Neural cell (in vitro differentiated cells): ENCODE data around the gene ZNF507. TPM values are rescaled to one million over a fixed set of nuclear protein-coding genes. Genes with fewer than 3 reads are reported as not detected.
"Not testable (repeated sequence)": the region's sequence is repeated elsewhere in the genome, so short reads cannot be mapped to it uniquely, and the experiment has no call there.

Source experiments
- H2AFZ ChIP-seq: fragments of 200-600, 300-800 bp; sonication (generic), shearing (Covaris generic); 2 replicates; pipeline ENCODE4 v1.6.0; 2014; ENCODE audit warnings: low read depth, mild to moderate bottlenecking, antibody characterized with exemption, low read length, moderate library complexity
- H3F3A ChIP-seq: fragments of 200-600 bp; shearing (Covaris generic); 2 replicates; pipeline ENCODE4 v1.6.1; 2016; ENCODE audit warnings: mild to moderate bottlenecking, moderate library complexity, mixed read lengths, antibody characterized with exemption, low read length; ENCODE audit not compliant: insufficient read depth, poor library complexity, severe bottlenecking
- H3K27ac ChIP-seq: fragments of 200-600, 300-800 bp; sonication (generic), shearing (Covaris generic); 2 replicates; pipeline ENCODE4 v1.5.1; 2014; ENCODE audit warnings: mild to moderate bottlenecking, low read length, moderate library complexity
- H3K27me3 ChIP-seq: fragments of 300-800, 200-600 bp; sonication (generic), shearing (Covaris generic); 2 replicates; pipeline ENCODE4 v1.6.0; 2014; ENCODE audit warnings: mild to moderate bottlenecking, low read depth, low read length, moderate library complexity; ENCODE audit not compliant: insufficient read depth
- H3K36me3 ChIP-seq: fragments of 300-800, 200-600 bp; sonication (generic), shearing (Covaris generic); 2 replicates; pipeline ENCODE4 v1.5.1; 2014; ENCODE audit warnings: mild to moderate bottlenecking, antibody characterized with exemption, low read length, moderate library complexity; ENCODE audit not compliant: insufficient read depth
- H3K4me2 ChIP-seq: fragments of 300-800, 200-600 bp; sonication (generic), shearing (Covaris generic); 2 replicates; pipeline ENCODE4 v1.6.0; 2014; ENCODE audit warnings: mild to moderate bottlenecking, low read length
- H3K4me3 ChIP-seq: fragments of 300-800, 200-600 bp; sonication (generic), shearing (Covaris generic); 2 replicates; pipeline ENCODE4 v1.5.1; 2014; ENCODE audit warnings: mild to moderate bottlenecking, low read length, moderate library complexity
- H3K79me2 ChIP-seq: fragments of 200-600 bp; shearing (Covaris generic); replicated peaks from 2 replicates; pipeline ENCODE4 v1.6.0; 2014; ENCODE audit warnings: mild to moderate bottlenecking, low read length, moderate library complexity; ENCODE audit not compliant: insufficient read depth
- H3K9ac ChIP-seq: fragments of 300-800, 200-600 bp; sonication (generic), shearing (Covaris generic); 2 replicates; pipeline ENCODE4 v1.6.1; 2016; ENCODE audit warnings: mild to moderate bottlenecking, low read length, mixed read lengths
- H3K9me2 ChIP-seq: fragments of 200-600 bp; shearing (Covaris generic); 2 replicates; pipeline ENCODE4 v1.6.1; 2016; ENCODE audit warnings: mild to moderate bottlenecking, low read length, mixed read lengths; ENCODE audit not compliant: insufficient read depth
- H3K9me3 ChIP-seq: fragments of 200-600, 300-800 bp; sonication (generic), shearing (Covaris generic); 2 replicates; pipeline ENCODE4 v1.6.1; 2016; ENCODE audit warnings: mild to moderate bottlenecking, mixed run types, low read length, moderate library complexity, mixed read lengths
- H4K20me1 ChIP-seq: fragments of 200-600 bp; shearing (Covaris generic); 2 replicates; pipeline ENCODE4 v1.6.1; 2016; ENCODE audit warnings: mild to moderate bottlenecking, mixed run types; ENCODE audit not compliant: insufficient read depth
- CTCF ChIP-seq: fragments of 450-650 bp; IDR thresholded peaks from 2 replicates; pipeline ENCODE4 v1.5.1; 2014; ENCODE audit warnings: antibody characterized with exemption, mild to moderate bottlenecking, moderate library complexity; ENCODE audit not compliant: poor library complexity, severe bottlenecking
- EZH2 ChIP-seq: fragments of 200-600, 300-800 bp; shearing (Covaris generic), sonication (generic); IDR thresholded peaks from 2 replicates; pipeline ENCODE4 v1.6.1; 2014; ENCODE audit warnings: antibody characterized with exemption, low read length, borderline replicate concordance, mild to moderate bottlenecking; ENCODE audit not compliant: insufficient read depth, poor library complexity, severe bottlenecking
- RAD21 ChIP-seq: fragments of 450-650 bp; conservative IDR thresholded peaks from 2 replicates; pipeline ENCODE4 v1.6.1; 2014; ENCODE audit warnings: antibody characterized with exemption, mild to moderate bottlenecking, moderate library complexity
- SMC3 ChIP-seq: fragments of 450-650 bp; conservative IDR thresholded peaks from 2 replicates; pipeline ENCODE4 v1.6.1; 2014; ENCODE audit warnings: antibody characterized with exemption, mild to moderate bottlenecking, moderate library complexity; ENCODE audit not compliant: poor library complexity
- TAF1 ChIP-seq: IDR thresholded peaks from 2 replicates; pipeline ENCODE4 v1.6.1; 2012; ENCODE audit warnings: low read depth
- polyA plus RNA-seq: library from polyadenylated mRNA; depleted of rRNA; stranded (reverse); fragments of >200 nt; gene quantifications from 2 replicates; pipeline ENCODE4 v1.2.3, GENCODE V29; 2014

ZNF507 gene
- polyA plus RNA-seq, 1 donor from 2014 or later: 9.9 TPM

GRCh38 chr19:32373585-32374295 is 28.3 kb downstream of the ZNF507 start:
- no peak overlapping the region for H3K4me2 ChIP-seq
- no peaks in the 10 kb centered on the region for H3K9me3 ChIP-seq
- H2AFZ ChIP-seq: no peak overlapping the region
- H4K20me1 ChIP-seq: no peaks in the 10 kb centered on the region
- H3K9ac ChIP-seq: no peak overlapping the region
- no peaks in the 10 kb centered on the region for H3K27me3 ChIP-seq
- H3K27ac ChIP-seq: no peak overlapping the region
- H3K36me3 ChIP-seq: peaks cover 6% of the 10 kb centered on the region
- no peaks in the 10 kb centered on the region for H3K9me2 ChIP-seq
- peaks cover 1% of the 10 kb centered on the region for H3K79me2 ChIP-seq
- no peaks in the 10 kb centered on the region for H3F3A ChIP-seq
- H3K4me3 ChIP-seq: no peak overlapping the region
- TF ChIP-seq EZH2: no peak
- TF ChIP-seq SMC3: no peak
- no peak for TF ChIP-seq TAF1
- no peak for TF ChIP-seq CTCF
- TF ChIP-seq RAD21: no peak

GRCh38 chr19:32374362-32374761 is 29.0 kb downstream of the ZNF507 start:
- H3F3A ChIP-seq, H3K4me3 ChIP-seq, H3K9ac ChIP-seq, H3K9me2 ChIP-seq, H3K9me3 ChIP-seq, H4K20me1 ChIP-seq, H3K79me2 ChIP-seq, H3K36me3 ChIP-seq, H3K4me2 ChIP-seq, H2AFZ ChIP-seq, H3K27me3 ChIP-seq, H3K27ac ChIP-seq: not testable (repeated sequence)

- not testable (repeated sequence) for H3F3A ChIP-seq, H3K4me3 ChIP-seq, H4K20me1 ChIP-seq, H3K9me3 ChIP-seq, H3K27me3 ChIP-seq, H3K9ac ChIP-seq, H3K27ac ChIP-seq, H3K79me2 ChIP-seq, H3K4me2 ChIP-seq, H2AFZ ChIP-seq, H3K36me3 ChIP-seq, H3K9me2 ChIP-seq
- peak; percentile 24 for TF ChIP-seq SMC3
- peak; percentile 24 for TF ChIP-seq CTCF
Measured at GRCh38 chr19:32377088-32377487, 31.7 kb downstream of the ZNF507 start.
